Vagina (tissue), 2 donors: ENCODE measurements around the gene PPM1N.

Experiments used
- POLR2A ChIP-seq, 2 donors: fragments of 450-650 bp; IDR thresholded peaks; one replicate each; pipeline ENCODE4 v1.6.1; 2017; ENCODE audit warnings: antibody characterized with exemption in 2 of 2, mild to moderate bottlenecking in 2 of 2, moderate library complexity in 2 of 2
- POLR2AphosphoS5 ChIP-seq, 2 donors: sonication (generic); formaldehyde crosslinking; IDR thresholded peaks; one replicate each; pipeline ENCODE4 v1.9.0; 2017; ENCODE audit warnings: antibody characterized with exemption in 2 of 2, mild to moderate bottlenecking in 2 of 2, low read depth in 1 of 2; ENCODE audit not compliant: insufficient read depth in 1 of 2
- TF ChIP-seq, protein P1 (sequence below), 3 experiments: fragments of 450-650 bp in 2 of 3; fragments of 200-600 bp in 1 of 3; sonication (generic) in 1 of 3; IDR thresholded peaks; one replicate each; pipeline ENCODE4 v1.5.1; 2017 to 2019; ENCODE audit warnings: antibody characterized with exemption in 3 of 3, mild to moderate bottlenecking in 2 of 3, moderate library complexity in 2 of 3

DNA sequence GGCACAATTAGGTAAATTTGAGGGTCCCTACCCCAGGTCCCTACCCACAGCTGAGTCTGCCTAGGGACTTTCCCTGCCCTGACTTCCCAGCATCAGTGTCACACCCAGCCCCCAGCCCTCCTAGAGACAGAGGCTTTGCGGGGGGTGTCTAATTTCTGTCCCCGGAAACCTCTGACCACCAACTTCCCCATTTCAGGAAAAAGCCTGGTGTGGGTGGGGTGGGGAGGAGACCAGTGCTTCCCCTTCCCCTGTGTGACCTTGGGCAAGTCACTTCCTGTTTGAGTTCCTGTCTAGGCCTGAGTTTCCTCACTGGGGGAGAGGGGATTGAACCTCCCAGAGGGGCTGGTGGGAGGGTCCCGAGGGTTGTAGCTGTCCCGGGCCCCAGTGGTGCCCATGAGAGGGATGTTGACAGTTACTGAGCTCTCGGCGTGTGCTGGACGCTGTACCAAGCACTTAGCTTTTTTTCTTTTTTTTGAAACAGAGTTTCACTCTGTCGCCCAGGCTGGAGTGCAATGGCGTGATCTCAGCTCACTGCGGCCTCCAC is 16.9 kb downstream of the PPM1N start:
- TF ChIP-seq, protein P1, sequence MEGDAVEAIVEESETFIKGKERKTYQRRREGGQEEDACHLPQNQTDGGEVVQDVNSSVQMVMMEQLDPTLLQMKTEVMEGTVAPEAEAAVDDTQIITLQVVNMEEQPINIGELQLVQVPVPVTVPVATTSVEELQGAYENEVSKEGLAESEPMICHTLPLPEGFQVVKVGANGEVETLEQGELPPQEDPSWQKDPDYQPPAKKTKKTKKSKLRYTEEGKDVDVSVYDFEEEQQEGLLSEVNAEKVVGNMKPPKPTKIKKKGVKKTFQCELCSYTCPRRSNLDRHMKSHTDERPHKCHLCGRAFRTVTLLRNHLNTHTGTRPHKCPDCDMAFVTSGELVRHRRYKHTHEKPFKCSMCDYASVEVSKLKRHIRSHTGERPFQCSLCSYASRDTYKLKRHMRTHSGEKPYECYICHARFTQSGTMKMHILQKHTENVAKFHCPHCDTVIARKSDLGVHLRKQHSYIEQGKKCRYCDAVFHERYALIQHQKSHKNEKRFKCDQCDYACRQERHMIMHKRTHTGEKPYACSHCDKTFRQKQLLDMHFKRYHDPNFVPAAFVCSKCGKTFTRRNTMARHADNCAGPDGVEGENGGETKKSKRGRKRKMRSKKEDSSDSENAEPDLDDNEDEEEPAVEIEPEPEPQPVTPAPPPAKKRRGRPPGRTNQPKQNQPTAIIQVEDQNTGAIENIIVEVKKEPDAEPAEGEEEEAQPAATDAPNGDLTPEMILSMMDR (IDR thresholded peaks at IDR 0.05), result no peak
- TF ChIP-seq POLR2A (IDR thresholded peaks at IDR 0.05) (no peak), POLR2AphosphoS5 (IDR thresholded peaks at IDR 0.05; ENCODE audit: insufficient read depth in 1 of 2, low read depth in 1 of 2) (no peak)
